ENCODE data around the gene VPS16. TPM values are rescaled to one million over a fixed set of nuclear protein-coding genes. Genes with fewer than 3 reads are reported as not detected.

VPS16 gene
- total RNA-seq, 1 donor from 2014 or later, result 32.7 TPM

GRCh38 chr20:2809690-2810089, 30.9 kb upstream of the VPS16 start:
- no peak for TF ChIP-seq CTCF (IDR thresholded peaks at IDR 0.05)
- Mint-ChIP-seq H3K27ac (ENCODE audit: unreplicated experiment) (no peak overlapping the region), H3K36me3 (ENCODE audit: low read depth) (peaks cover 9% of the 10 kb centered on the region), H3K27me3 (ENCODE audit: low read depth) (peaks cover 21% of the 10 kb centered on the region), H3K9me3 (ENCODE audit: low read depth) (peaks cover 15% of the 10 kb centered on the region), H3K4me1 (ENCODE audit: low read depth) (peaks cover 13% of the 10 kb centered on the region), H3K4me3 (ENCODE audit: unreplicated experiment) (no peak overlapping the region)
- no peak for DNase-seq (ENCODE audit: low spot score)

- peaks cover 9% of the 10 kb centered on the region for H3K36me3 Mint-ChIP-seq (ENCODE audit: low read depth)
- DNase-seq (ENCODE audit: low spot score), result no peak
- H3K4me3 Mint-ChIP-seq (ENCODE audit: unreplicated experiment), result no peak overlapping the region
- H3K27me3 Mint-ChIP-seq (ENCODE audit: low read depth), result peaks cover 11% of the 10 kb centered on the region
- TF ChIP-seq CTCF (IDR thresholded peaks at IDR 0.05), result no peak
- H3K4me1 Mint-ChIP-seq (ENCODE audit: low read depth), result peaks cover 20% of the 10 kb centered on the region
- H3K9me3 Mint-ChIP-seq (ENCODE audit: low read depth), result peaks cover 15% of the 10 kb centered on the region
- H3K27ac Mint-ChIP-seq (ENCODE audit: unreplicated experiment), result no peak overlapping the region
Observed at GRCh38 chr20:2812189-2812588, 28.4 kb upstream of the VPS16 start.

GRCh38 chr20:2814076-2814475, 26.5 kb upstream of the VPS16 start:
- H3K4me1 Mint-ChIP-seq (ENCODE audit: low read depth), result peaks cover 23% of the 10 kb centered on the region
- H3K27me3 Mint-ChIP-seq (ENCODE audit: low read depth), result peaks cover 2% of the 10 kb centered on the region
- H3K27ac Mint-ChIP-seq (ENCODE audit: unreplicated experiment), result peak overlapping the region; percentile 70
- DNase-seq (ENCODE audit: low spot score), result no peak
- peaks cover 15% of the 10 kb centered on the region for H3K9me3 Mint-ChIP-seq (ENCODE audit: low read depth)
- H3K4me3 Mint-ChIP-seq (ENCODE audit: unreplicated experiment), result no peak overlapping the region
- TF ChIP-seq CTCF (IDR thresholded peaks at IDR 0.05), result no peak
- H3K36me3 Mint-ChIP-seq (ENCODE audit: low read depth), result peaks cover 9% of the 10 kb centered on the region

GRCh38 chr20:2814587-2815051, 25.9 kb upstream of the VPS16 start, which contains the start of gene C20orf141:
Gene C20orf141 (plus strand): TSS chr20:2814987. CDS start chr20:2815185, 198 bp downstream.
- Mint-ChIP-seq H3K27ac (ENCODE audit: unreplicated experiment) (peak within 1 kb of the TSS; percentile 77), H3K36me3 (ENCODE audit: low read depth) (peaks cover 9% of the 10 kb centered on the region), H3K27me3 (ENCODE audit: low read depth) (no peaks in the 10 kb centered on the region), H3K4me3 (ENCODE audit: unreplicated experiment) (no peak within 1 kb of the TSS), H3K9me3 (ENCODE audit: low read depth) (peaks cover 15% of the 10 kb centered on the region), H3K4me1 (ENCODE audit: low read depth) (peaks cover 25% of the 10 kb centered on the region)
- TF ChIP-seq CTCF (IDR thresholded peaks at IDR 0.05), result no peak
- no peak for DNase-seq (ENCODE audit: low spot score)

GRCh38 chr20:2815242-2815900, 25.2 kb upstream of the VPS16 start:
- H3K4me1 Mint-ChIP-seq (ENCODE audit: low read depth), result peaks cover 33% of the 10 kb centered on the region
- peak overlapping the region; percentile 77 for H3K27ac Mint-ChIP-seq (ENCODE audit: unreplicated experiment)
- TF ChIP-seq CTCF (IDR thresholded peaks at IDR 0.05), result no peak
- no peak overlapping the region for H3K4me3 Mint-ChIP-seq (ENCODE audit: unreplicated experiment)
- peaks cover 9% of the 10 kb centered on the region for H3K36me3 Mint-ChIP-seq (ENCODE audit: low read depth)
- DNase-seq (ENCODE audit: low spot score), result no peak
- no peaks in the 10 kb centered on the region for H3K27me3 Mint-ChIP-seq (ENCODE audit: low read depth)
- H3K9me3 Mint-ChIP-seq (ENCODE audit: low read depth), result peaks cover 15% of the 10 kb centered on the region
